ENCODE measurements around the gene GDPD4.

Gene GDPD4

DNA sequence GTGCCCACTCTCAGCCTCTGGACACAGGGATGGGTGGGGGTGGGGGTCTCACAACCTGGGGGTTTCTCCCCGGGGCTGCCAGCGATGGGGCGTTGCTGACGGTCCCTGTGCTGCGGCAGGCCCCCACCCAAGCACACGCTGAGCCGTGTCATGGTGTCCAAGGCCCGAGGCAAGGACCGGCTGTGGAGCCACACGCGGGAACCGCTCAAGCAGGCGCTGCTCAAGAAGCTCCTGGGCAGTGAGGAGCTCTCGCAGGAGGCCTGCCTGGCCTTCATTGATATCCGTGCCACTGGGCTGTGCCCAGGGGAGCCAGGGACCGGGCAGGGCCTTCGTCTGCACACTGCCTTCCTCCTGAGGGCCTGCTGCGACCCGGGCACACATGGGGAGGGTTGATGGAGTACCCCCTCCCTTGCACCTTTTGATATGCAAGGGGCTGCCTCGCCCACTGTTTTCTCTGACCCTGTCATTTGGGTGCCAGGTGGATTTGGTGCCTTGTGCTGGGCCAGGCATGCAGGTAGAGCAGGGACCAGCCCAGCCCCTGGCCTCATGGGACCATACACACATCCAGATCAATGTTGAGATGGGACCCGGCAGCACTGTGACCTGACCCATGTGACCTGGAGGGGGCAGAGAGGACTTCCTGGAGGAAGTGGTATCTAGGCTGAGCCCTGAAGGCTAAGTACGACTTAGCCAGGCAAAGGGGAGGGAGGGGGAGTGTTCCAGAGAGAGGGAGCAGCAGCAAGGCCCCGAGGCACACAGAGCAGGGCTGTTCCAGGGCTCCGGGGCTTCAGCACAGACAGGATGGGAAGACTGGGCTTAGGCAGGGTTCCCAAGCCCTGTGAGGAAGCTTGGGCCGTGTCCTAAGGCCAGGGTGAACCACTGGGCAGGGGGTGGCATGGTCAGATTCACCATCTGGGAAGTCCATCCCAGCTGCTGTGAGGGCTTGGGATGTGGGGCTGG lies 98.3 kb downstream of the GDPD4 start:
- Histone ChIP-seq H3K36me3 (peaks cover 82% of the 10 kb centered on the region), H3K27me3 (ENCODE audit: insufficient read depth, low read depth, severe bottlenecking) (no peaks in the 10 kb centered on the region), H3K4me3 (ENCODE audit: low read depth, low read length) (no peak overlapping the region), H3K27ac (no peak overlapping the region), H3K9me3 (ENCODE audit: severe bottlenecking) (no peaks in the 10 kb centered on the region)
- peak; percentile 5 for DNase-seq
- TF ChIP-seq, protein P1, sequence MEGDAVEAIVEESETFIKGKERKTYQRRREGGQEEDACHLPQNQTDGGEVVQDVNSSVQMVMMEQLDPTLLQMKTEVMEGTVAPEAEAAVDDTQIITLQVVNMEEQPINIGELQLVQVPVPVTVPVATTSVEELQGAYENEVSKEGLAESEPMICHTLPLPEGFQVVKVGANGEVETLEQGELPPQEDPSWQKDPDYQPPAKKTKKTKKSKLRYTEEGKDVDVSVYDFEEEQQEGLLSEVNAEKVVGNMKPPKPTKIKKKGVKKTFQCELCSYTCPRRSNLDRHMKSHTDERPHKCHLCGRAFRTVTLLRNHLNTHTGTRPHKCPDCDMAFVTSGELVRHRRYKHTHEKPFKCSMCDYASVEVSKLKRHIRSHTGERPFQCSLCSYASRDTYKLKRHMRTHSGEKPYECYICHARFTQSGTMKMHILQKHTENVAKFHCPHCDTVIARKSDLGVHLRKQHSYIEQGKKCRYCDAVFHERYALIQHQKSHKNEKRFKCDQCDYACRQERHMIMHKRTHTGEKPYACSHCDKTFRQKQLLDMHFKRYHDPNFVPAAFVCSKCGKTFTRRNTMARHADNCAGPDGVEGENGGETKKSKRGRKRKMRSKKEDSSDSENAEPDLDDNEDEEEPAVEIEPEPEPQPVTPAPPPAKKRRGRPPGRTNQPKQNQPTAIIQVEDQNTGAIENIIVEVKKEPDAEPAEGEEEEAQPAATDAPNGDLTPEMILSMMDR (IDR thresholded peaks at IDR 0.05; ENCODE audit: low read depth, low read length): no peak

DNA sequence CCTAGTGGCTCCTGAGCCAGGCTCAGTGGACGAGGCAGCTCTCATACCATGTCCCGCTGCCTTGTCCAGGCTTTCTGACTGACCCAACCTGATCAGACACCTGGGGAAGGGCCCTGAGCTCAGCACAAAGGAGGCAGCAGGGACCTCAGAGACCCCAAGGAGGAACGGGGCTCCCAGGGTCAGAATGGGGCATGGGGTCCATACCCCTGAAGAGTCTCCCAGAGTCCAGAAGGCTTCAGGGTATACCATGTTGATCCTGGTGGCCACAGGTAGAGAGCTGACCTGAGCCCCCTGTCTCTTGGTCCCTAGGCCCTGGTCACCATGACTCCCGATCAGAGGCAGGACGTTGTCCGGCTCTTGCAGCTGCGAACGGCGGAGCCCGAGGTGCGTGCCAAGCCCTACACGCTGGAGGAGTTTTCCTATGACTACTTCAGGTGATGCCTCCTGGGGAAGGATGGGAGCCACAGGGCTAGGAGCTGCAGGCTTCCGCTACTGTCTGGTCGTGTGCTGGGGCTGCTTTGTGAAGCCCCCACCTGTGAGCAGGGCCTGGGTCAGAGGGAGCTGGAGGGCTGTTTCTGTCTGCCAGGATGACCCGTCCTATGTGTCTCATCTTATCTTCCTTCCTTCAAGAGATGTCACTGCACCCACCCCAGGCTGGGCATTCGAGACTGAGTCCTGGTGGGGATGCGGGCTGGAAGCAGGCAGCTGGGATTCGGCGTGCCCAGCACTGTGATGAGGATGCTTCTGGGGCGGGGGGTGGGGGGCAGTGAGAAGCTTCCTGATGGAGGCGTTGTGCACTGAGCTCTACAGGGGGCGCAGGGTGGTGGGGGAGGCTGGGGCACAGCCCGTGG lies 99.3 kb downstream of the GDPD4 start:
- Histone ChIP-seq H3K27me3 (ENCODE audit: insufficient read depth, low read depth, severe bottlenecking) (no peaks in the 10 kb centered on the region), H3K9me3 (ENCODE audit: severe bottlenecking) (no peaks in the 10 kb centered on the region), H3K27ac (no peak overlapping the region), H3K36me3 (peaks cover 80% of the 10 kb centered on the region), H3K4me3 (ENCODE audit: low read depth, low read length) (no peak overlapping the region)
- DNase-seq: peak; percentile 5
- TF ChIP-seq, protein P1 (IDR thresholded peaks at IDR 0.05; ENCODE audit: low read depth, low read length): no peak

DNA sequence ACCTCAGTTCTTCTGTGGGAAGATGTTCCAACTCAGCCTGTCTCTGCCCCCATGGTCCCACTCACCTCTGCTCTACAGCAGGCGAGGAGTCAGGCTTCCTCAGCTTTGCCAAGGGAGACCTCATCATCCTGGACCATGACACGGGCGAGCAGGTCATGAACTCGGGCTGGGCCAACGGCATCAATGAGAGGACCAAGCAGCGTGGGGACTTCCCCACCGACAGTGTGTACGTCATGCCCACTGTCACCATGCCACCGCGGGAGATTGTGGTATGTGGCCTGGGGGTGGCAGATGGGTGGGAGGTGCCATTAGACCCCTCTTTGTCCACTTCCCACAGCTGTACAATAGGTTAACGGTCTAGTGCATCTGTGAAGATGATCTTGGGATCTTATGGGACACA lies 100.1 kb downstream of the GDPD4 start:
- TF ChIP-seq, protein P1 (IDR thresholded peaks at IDR 0.05; ENCODE audit: low read depth, low read length): no peak
- DNase-seq: no peak
- H3K36me3 ChIP-seq: peaks cover 80% of the 10 kb centered on the region
- no peak overlapping the region for H3K27ac ChIP-seq
- no peaks in the 10 kb centered on the region for H3K27me3 ChIP-seq (ENCODE audit: insufficient read depth, low read depth, severe bottlenecking)
- no peaks in the 10 kb centered on the region for H3K9me3 ChIP-seq (ENCODE audit: severe bottlenecking)
- H3K4me3 ChIP-seq (ENCODE audit: low read depth, low read length): no peak overlapping the region

DNA sequence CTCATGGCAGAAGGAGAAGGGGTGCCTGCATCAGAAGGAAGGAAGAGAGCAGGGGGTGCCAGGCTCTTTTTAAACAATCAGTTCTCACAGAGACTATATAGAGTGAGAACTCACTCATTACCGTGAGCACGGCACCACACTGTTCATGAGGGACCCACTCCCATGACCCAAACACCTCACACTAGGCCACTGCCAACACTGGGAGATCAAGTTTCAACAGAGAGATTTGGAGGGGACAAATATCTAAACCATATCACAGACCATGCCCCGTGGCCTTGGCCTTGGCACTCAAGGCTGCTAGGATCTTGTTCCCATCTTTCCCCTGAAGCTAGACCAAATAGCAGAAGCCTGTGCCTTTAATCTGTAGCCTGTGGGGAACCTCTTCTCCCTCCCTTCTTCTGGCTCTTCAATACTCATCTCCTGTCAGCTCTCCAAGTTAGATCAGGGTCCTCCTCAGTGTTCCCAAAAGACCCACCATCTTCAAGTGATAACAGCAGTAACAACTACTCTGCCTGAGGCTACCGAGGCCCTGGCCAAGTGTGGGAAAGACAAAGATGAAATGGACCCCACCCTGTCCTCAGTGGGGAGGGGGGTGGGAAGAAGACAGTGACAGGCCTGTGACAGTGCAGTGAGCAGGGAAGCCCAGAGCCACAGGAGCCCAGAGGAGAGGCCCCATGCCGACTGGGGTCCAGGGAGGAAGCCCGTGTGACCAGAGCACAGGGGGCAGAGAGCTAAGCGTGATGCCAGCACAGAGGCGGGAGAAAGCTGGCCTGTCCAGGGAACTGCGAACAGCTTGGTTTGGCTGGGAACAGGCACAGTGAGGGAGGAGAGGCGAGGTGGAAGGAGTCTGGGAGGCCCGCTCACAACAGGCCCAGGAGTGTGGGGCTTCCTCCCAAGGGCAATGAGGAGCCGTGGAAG lies 100.9 kb downstream of the GDPD4 start:
- DNase-seq: peak; percentile 4
- Histone ChIP-seq H3K27me3 (ENCODE audit: insufficient read depth, low read depth, severe bottlenecking) (no peaks in the 10 kb centered on the region), H3K9me3 (ENCODE audit: severe bottlenecking) (no peaks in the 10 kb centered on the region), H3K36me3 (peaks cover 79% of the 10 kb centered on the region), H3K27ac (no peak overlapping the region), H3K4me3 (ENCODE audit: low read depth, low read length) (no peak overlapping the region)
- TF ChIP-seq, protein P1 (IDR thresholded peaks at IDR 0.05; ENCODE audit: low read depth, low read length): no peak

DNA sequence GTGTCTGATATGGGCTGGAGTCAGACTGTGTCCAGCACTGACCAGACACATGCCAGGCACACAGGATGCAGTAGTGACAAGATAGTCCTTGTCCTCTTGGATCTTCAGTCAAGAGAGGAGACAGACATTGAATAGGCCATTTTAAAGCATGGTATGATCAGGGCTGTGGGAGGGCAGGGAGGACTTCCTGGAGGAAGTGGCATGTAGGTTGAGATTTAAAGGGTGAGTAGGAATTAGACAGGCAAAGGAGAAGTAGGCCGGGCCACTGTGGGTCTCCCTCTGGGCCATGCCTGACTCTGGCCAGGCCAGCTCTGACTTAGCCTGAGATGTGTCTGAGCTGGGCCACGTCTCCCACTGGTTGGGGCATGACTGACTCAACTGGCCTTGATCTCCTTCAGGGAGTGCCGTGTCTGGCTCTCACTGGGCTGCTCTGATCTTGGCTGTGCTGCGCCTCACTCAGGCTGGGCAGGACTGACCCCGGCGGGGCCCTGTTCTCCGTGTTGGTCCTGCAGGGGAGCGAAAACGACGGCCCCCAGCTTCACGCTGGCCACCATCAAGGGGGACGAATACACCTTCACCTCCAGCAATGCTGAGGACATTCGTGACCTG lies 102.2 kb downstream of the GDPD4 start:
- Histone ChIP-seq H3K27ac (no peak overlapping the region), H3K27me3 (ENCODE audit: insufficient read depth, low read depth, severe bottlenecking) (no peaks in the 10 kb centered on the region), H3K36me3 (peaks cover 84% of the 10 kb centered on the region), H3K4me3 (ENCODE audit: low read depth, low read length) (no peak overlapping the region), H3K9me3 (ENCODE audit: severe bottlenecking) (no peaks in the 10 kb centered on the region)
- TF ChIP-seq, protein P1 (IDR thresholded peaks at IDR 0.05; ENCODE audit: low read depth, low read length): no peak
- DNase-seq: no peak

All from WERI-Rb-1 (cell line).